GM19455 (cell line): ENCODE measurements around the gene SH3PXD2B.
"Not testable (repeated sequence)": the region's sequence is repeated elsewhere in the genome, so short reads cannot be mapped to it uniquely, and the experiment has no call there.

Experiments
- ATAC-seq: cut with Tn5 transposase; IDR thresholded peaks from one replicate; pipeline ENCODE4 v1.9.1; 2021; ENCODE audit not compliant: unreplicated experiment

SH3PXD2B gene

GRCh38 chr5:172345881-172346280, 108.4 kb downstream of the SH3PXD2B start:
- no peak for ATAC-seq

- ATAC-seq, result no peak
Observed at GRCh38 chr5:172344855-172345409, 109.4 kb downstream of the SH3PXD2B start.

- no peak for ATAC-seq
Observed at GRCh38 chr5:172343741-172344140, 110.6 kb downstream of the SH3PXD2B start.

DNA sequence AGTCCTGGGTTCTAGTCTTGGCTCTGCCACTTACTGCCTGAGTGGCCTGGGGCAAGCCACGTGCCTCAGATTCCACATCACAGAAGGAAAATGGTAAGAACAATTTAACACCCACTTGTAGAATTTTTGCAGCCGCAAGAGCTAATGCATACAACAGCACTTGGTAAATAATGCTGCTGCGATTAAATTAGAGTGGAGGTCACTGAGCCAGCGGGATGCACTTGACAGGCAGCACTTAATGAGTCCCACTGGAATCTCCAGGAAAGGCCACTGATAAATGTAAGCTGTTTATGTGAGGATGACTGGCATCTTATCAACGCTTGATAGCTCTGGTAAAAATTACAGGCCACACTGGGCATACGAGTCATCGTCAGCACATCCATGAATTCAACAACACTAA, 111.4 kb downstream of the SH3PXD2B start:
- no peak for ATAC-seq

DNA sequence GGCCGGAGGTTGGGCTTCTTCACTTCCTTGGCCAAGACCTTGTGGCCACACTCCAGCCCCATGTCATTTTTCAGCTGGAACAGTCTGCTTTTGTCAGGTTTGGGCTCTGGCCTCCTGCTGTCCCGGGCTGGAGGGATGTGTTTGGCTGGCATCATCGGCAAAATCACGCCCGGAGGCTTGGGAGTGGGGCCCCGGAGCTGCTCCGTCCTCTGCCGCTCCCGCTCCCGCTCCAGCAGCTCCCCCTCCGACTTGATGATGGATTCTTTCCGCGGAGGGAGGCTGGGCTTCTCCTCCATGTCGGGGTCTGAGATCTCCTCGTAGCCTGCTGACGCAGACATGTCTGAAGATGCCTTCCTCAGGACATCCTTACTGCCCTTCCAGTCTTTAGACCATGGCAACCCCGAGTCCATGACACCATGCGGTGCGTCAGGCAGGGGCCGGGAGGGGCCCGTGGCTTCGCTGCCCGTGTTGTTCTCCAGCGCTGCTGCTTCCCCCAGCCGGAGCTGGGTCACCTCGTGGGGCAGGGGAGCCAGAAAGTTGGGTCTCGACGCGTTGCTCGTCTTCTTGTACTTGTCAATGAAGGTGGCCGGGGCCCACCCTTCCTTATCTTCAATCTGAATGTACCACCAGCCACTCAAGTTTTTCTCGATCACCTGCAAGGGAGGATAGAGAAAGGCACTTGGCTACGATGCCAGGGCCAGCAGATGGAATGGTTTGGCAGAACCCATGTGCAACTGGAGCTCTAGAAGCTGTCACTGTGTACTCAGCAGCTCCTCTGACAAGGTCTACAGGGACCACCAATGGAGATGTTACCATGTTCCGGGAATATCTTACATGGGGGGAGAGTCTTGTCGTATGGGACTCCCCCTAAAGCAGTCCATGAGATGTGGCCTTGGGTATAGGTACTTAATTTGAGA, 114.8 kb downstream of the SH3PXD2B start:
- no peak for ATAC-seq

- ATAC-seq, result no peak
Observed at GRCh38 chr5:172336676-172337285, 117.5 kb downstream of the SH3PXD2B start.

DNA sequence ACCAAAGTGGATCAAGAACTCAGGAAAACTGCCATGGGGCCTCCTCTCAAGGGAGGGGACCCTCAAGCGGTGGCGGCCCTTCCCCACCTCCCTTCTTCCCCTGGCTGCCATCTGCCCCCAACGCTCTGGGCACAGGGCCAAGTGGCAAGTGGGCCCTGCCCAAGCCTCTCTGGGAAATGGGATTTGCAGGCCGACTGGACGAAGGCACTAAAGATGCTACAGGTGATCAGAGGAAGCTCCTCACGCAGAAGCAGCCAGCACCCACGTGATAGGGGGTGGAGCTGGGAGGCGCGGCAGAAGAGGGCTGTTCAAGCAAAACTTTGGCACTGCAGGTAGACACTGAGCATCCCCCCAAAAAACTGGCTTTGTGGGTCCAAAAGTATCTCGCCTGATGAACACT, 118.1 kb downstream of the SH3PXD2B start:
- no peak for ATAC-seq

DNA sequence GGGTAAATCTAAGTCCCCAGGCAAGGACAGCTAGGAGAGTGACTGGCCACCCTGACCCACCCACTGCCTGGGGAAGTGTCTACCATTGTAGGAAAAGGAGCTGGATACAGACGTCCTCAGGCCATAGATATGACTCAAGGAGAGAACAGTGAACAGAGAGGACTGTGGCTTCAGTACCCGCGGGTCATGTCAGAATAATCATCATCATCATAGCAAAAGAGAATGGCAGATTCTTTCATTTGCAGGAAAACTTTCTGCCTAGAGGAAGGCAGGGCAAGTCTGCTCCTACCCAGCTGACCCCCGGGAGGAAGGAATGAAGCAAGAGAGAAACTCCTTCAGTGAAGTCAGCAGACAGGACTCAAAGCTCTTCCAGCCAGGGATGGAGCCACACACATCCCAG, 118.6 kb downstream of the SH3PXD2B start:
- no peak for ATAC-seq

DNA sequence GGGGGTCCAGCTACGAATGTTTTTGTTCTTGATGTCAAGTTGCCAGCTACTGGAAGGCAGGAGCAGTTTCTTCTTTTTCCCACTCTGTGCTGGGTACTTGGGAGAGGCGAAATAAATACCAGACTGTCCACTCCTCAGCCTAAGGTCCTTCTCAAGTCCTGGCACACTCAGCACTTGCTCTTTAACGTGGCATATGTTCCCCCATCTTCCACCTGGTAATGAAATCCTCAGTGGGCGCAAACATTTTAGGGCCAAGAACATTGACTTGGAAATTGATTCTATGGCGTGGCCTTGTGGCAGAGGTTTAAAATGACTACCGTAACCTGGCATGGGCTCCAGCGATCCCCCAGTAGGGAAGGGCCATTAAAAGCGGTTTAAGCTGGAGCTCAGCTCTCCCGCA, 119.7 kb downstream of the SH3PXD2B start:
- no peak for ATAC-seq

GRCh38 chr5:172334196-172334595, 120.1 kb downstream of the SH3PXD2B start:
- no peak for ATAC-seq

DNA sequence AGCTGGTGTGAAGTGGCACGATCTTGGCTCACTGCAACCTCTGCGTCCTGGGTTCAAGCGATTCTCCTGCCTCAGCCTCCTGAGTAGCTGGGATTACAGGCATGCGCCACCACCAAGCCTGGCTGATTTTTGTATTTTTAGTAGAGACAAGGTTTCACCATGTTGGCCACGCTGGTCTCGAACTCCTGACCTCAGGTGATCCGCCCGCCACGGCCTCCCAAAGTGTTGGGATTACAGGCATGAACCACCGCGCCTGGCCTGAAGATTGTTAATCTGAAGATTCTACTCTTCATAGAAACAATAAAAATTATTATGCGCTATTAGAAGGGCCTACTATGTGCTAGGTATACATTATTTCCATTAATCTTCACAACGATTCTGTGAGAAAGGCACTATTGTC, 127.4 kb downstream of the SH3PXD2B start:
- ATAC-seq, result not testable (repeated sequence)

GRCh38 chr5:172325452-172325851, 128.9 kb downstream of the SH3PXD2B start:
- no peak for ATAC-seq

DNA sequence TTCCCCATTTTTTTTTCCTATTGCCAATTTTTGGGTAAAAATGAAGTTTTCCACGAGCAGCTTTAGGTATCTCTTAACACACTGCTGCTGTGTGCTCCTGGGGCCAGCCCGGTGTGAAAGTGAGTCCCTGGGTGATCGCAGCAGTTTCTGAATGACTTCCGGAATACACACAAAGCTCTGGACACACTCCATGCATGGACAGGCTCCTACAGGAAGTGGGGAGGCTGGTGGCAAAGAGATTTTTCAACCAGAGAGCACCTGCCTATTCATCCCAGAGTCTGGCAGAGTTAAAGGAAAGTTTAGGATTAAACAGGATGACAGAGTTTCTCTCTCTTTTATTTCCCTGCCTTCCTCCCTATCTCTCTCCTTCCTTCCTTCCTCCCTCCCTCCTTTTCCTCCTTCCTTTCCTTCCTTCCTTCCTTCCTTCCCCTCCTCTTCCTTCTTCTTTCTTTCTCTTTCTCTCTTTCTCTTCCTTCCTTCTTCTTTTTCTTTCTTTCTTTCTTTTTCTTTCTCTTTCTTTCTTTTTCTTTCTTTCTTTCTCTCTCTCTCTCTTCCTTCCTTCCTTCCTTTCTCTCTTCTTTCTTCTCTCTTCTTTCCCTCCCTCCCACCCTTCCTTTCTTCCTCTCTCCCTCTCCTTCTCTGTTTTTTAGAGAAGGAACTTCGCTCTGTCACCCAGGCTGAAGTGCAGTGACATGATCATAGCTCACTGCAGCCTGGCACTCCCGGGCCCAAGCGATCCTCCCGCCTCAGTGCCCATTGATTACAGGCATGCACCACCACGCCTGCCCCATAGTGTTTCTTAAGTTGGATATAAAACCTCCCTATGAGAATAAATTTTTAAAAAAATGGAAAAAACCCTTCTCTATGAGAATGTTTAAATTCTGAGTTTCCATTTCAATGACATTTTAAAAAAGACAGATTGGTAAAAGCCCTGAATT, 132.0 kb downstream of the SH3PXD2B start:
- peak; percentile 70 for ATAC-seq

DNA sequence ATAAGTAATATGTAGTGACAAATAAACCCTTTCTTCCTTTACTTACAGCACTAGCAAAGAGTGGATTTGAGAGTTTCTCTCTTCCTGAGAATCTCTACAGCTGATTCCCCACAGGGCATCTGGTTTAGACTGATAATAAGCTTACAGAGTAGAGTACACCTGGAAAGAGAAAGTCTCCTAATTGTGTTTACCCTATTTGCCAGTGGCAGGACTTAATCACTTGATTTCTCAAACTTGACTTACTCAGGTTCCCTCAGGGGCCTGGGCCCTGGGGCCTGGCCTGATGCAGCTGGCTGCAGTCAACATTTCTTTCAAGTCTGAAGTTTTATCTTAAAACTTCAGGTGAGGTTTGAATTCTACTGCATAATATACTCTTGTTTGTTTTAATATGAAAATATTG, 132.7 kb downstream of the SH3PXD2B start:
- no peak for ATAC-seq

GRCh38 chr5:172319708-172320441, 134.4 kb downstream of the SH3PXD2B start:
- ATAC-seq, result no peak

DNA sequence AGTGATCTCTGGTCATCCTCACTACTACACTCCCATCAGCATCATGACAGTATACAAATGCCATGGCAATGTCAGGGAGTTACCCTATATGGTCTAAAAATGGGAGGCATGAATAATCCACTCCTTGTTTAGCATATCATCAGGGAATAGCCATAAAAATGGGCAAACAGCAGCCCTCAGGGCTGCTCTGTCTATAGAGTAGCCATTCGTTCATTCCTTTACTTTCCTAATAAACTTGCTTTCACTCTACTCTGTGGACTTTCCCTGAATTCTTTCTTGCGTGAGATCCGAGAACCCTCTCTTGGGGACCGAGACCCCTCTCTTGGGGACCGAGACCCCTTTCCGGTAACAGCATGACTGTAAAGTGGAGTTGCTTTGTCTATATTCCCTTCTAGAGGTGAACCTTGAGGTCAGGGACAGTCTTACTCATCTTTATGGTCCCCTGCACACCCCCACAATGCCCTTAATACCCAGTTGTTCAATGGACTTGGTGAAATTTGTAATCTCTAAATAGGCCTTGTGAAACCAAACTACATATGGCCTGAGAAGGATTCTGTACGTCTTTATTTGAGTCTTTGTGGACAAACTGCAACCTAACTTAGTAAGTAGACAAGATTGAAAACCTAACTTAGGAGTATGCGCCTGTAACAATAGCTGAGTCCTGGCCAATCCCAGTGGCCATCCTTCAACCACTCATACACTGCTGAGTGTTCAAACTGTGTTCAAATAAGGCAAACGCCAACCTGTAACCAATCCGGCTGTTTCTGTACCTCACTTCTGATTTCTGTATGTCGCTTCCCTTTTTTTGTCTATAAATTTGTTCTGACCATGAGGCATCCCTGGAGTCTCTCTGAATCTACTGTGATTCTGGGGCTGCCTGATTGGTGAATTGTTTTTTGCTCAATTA, 138.5 kb downstream of the SH3PXD2B start:
- ATAC-seq, result no peak

DNA sequence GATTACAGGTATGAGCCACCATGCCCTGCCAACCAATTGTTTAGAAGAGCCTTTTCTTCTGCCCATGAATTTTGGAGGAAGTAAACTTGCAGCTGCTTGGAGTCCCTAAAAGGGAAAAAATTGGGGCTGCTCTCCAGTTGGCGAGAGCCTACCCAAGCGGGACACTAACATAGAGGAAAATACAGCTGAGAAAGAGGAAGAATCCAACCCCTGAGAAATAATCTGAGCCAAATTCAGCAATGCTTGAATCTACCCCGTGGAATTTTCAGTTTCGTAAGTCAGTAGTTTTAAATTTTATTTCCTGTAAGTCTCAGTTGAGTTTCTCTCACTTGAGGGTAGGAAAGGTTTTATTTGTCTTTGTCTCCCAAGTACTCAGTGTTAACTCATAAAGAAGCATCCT, 140.4 kb downstream of the SH3PXD2B start:
- ATAC-seq, result no peak

DNA sequence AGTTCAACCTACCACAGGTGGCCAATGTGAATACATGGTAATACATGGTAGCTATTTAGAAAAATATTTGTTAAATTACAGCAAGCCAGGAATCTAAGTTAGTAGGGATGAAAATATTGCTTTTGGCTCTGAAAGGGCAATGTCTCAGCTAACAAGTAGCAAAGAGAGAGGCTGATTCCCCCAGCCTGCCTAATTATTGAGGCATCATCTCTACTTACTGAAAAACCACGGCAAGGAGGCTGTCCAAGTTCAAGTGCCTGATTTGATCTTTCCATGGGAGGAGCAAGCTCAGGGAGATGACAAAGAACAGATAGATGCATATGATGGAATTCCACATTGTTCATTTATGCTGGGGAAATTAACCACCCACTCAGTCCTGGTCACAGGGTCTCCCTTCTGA, 142.0 kb downstream of the SH3PXD2B start:
- no peak for ATAC-seq

- ATAC-seq, result no peak
Observed at GRCh38 chr5:172311605-172312004, 142.7 kb downstream of the SH3PXD2B start.
